Sigmoid colon (tissue), 7 donors: Measurements from ENCODE around the gene COL15A1. TPM values are rescaled to one million over a fixed set of nuclear protein-coding genes. Genes with fewer than 3 reads are reported as not detected.
A peak's percentile ranks its signal among the peaks of the same experiment; 100 is the strongest.

ENCODE experiments used
- DNase-seq: peaks from one replicate; pipeline ENCODE4 v3.0.0-alpha.2; 2019
- H3K27ac ChIP-seq, 4 donors: fragments of 200-600 bp; sonication (generic); one replicate each; pipeline ENCODE4 v1.5.1; 2016 to 2019; ENCODE audit warnings: mild to moderate bottlenecking in 1 of 4
- H3K27me3 ChIP-seq, 3 donors: fragments of 200-600 bp; sonication (generic); one replicate each; pipeline ENCODE4 v1.5.1; 2019; ENCODE audit warnings: mild to moderate bottlenecking in 1 of 3
- H3K36me3 ChIP-seq, 4 donors: fragments of 200-600 bp; sonication (generic); one replicate each; pipeline ENCODE4 v1.5.1; 2016 to 2019
- H3K4me1 ChIP-seq, 4 donors: fragments of 200-600 bp; sonication (generic); one replicate each; pipeline ENCODE4 v1.5.1; 2017 to 2019
- H3K4me3 ChIP-seq, 4 donors: fragments of 200-600 bp; sonication (generic); one replicate each; pipeline ENCODE4 v1.5.1; 2017 to 2019; ENCODE audit warnings: mild to moderate bottlenecking in 2 of 4, moderate library complexity in 1 of 4
- H3K9me3 ChIP-seq, 4 donors: fragments of 200-600 bp in 3 of 4; sonication (generic) in 3 of 4; one replicate each; pipeline versions ENCODE4 v1.5.1 to v1.6.1; 2013 to 2019
- CTCF ChIP-seq, 4 experiments: fragments of 450-650 bp in 3 of 4; fragments of 200-600 bp in 1 of 4; IDR thresholded peaks; one replicate each; pipeline ENCODE4 v1.5.1; 2016 to 2019; ENCODE audit warnings: antibody characterized with exemption in 4 of 4, mild to moderate bottlenecking in 3 of 4, moderate library complexity in 2 of 4
- EP300 ChIP-seq, 4 donors: sonication (generic); formaldehyde crosslinking; IDR thresholded peaks; one replicate each; pipeline ENCODE4 v1.6.1; 2017; ENCODE audit warnings: antibody characterized with exemption in 4 of 4
- POLR2A ChIP-seq, 2 donors: fragments of 450-650 bp; IDR thresholded peaks; one replicate each; pipeline ENCODE4 v1.6.1; 2016; ENCODE audit warnings: antibody characterized with exemption in 2 of 2, mild to moderate bottlenecking in 2 of 2, moderate library complexity in 2 of 2
- POLR2AphosphoS5 ChIP-seq, 4 donors: sonication (generic); formaldehyde crosslinking; IDR thresholded peaks; one replicate each; pipeline ENCODE4 v1.6.1; 2017; ENCODE audit warnings: antibody characterized with exemption in 4 of 4
- WGBS, 2 donors: extraction: QIAGEN DNeasy Blood & Tissue Kit; methylation state at CpG; one replicate each; pipeline ENCODE4 v1.1.7; 2013; 5-methylcytosine and 5-hydroxymethylcytosine counted together
- intact Hi-C: fragments of 100-400 bp; cut with DNase I; formaldehyde crosslinking; loops from one replicate; pipeline ENCODE4 v1.15.1; 2023
- polyA plus RNA-seq, 3 donors: library from polyadenylated mRNA; stranded (reverse); fragments of 200-250 nt; gene quantifications; one replicate each; pipeline ENCODE4 v1.2.3, GENCODE V29; 2013
- total RNA-seq, 4 donors: library from RNA; depleted of rRNA; stranded (reverse); fragments of >200 nt; gene quantifications; one replicate each; pipeline ENCODE4 v1.1.0, GENCODE V29; 2016
- donor health status: healthy with polysubstance abuse.
- donor health status: Bipolar disorder and iron deficiency.
- donor health status: healthy.

COL15A1 gene
- total and polyA plus RNA-seq, 7 donors: under 0.01 to 104 (median 21.4) TPM

- DNase-seq: no peak
- Histone ChIP-seq H3K4me3 (no peak overlapping the region), H3K36me3 (no peaks in the 10 kb centered on the region), H3K4me1 (peaks cover 0 to 26% (median 15%) of the 10 kb centered on the region in 4 donors), H3K27me3 (no peaks in the 10 kb centered on the region), H3K27ac (peak overlapping the region in 3 of 4 donors; percentile 30 to 59 (median 41)), H3K9me3 (no peaks in the 10 kb centered on the region)
- TF ChIP-seq EP300 (IDR thresholded peaks at IDR 0.05) (no peak), POLR2A (IDR thresholded peaks at IDR 0.05) (no peak), CTCF (IDR thresholded peaks at IDR 0.05) (no peak), POLR2AphosphoS5 (IDR thresholded peaks at IDR 0.05) (no peak)
- intact Hi-C loops: loop anchor here (5.0 kb wide), 1 partner anchor 51 kb away; no protein-coding TSS in a partner anchor
- WGBS, 2 donors: 64 to 75% methylated on average over 5 of the region's 5 CpGs
These were observed 25.8 kb upstream of the COL15A1 start for GRCh38 chr9:98917746-98918487.

- Histone ChIP-seq H3K4me3 (no peak overlapping the region), H3K36me3 (no peaks in the 10 kb centered on the region), H3K27me3 (no peaks in the 10 kb centered on the region), H3K9me3 (no peaks in the 10 kb centered on the region), H3K4me1 (peaks cover 0 to 19% (median 13%) of the 10 kb centered on the region in 4 donors), H3K27ac (no peak overlapping the region)
- TF ChIP-seq CTCF (IDR thresholded peaks at IDR 0.05) (no peak), POLR2A (IDR thresholded peaks at IDR 0.05) (no peak), EP300 (IDR thresholded peaks at IDR 0.05) (no peak), POLR2AphosphoS5 (IDR thresholded peaks at IDR 0.05) (no peak)
- no peak for DNase-seq
- WGBS, 2 donors: 17 to 46% methylated on average over 1 of the region's 1 CpG
- intact Hi-C loops: no loop called here
These were observed 22.0 kb upstream of the COL15A1 start for GRCh38 chr9:98921732-98922131.

DNA sequence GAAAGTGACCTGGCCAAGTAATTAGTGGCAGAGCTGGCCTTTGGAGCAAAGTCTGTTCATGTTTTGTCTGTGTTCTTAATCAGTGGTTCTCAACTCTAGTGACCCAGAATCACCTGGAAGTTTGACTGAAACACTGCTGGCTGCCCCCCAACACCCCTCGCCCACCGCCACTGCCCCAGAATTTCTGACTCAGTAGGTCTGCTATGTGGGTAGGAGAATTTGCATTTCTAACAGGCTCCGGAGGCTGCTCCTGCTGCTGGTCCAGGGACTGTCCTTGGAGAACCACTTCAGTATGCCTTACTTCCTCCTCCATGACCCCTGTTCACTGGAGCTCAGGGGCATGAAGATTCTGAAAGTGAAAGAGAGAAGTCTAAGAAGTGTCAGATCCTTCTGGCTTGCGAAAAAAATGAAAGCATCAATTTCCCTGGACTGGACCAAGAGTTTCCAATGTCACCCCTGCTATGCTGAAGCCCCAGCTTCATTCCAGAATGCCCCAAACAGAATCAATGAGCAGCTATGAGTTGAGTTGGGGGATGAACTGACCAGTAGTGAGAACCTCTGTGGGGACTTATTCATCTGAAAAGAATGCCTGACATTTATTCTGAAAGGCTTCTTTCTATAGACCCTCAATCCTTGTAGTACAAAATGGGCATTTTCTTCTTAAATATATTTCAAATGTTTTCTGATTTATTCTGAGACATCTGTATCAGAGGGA, 20.8 kb upstream of the COL15A1 start:
- Histone ChIP-seq H3K27me3 (no peaks in the 10 kb centered on the region), H3K4me3 (no peak overlapping the region), H3K36me3 (no peaks in the 10 kb centered on the region), H3K4me1 (peaks cover 0 to 8% (median 6%) of the 10 kb centered on the region in 4 donors), H3K9me3 (no peaks in the 10 kb centered on the region), H3K27ac (no peak overlapping the region)
- WGBS, 2 donors: 53 to 73% methylated on average over 4 of the region's 4 CpGs
- TF ChIP-seq POLR2A (IDR thresholded peaks at IDR 0.05) (no peak), EP300 (IDR thresholded peaks at IDR 0.05) (no peak), CTCF (IDR thresholded peaks at IDR 0.05) (no peak), POLR2AphosphoS5 (IDR thresholded peaks at IDR 0.05) (no peak)
- DNase-seq: no peak
- intact Hi-C loops: no loop called here

DNA sequence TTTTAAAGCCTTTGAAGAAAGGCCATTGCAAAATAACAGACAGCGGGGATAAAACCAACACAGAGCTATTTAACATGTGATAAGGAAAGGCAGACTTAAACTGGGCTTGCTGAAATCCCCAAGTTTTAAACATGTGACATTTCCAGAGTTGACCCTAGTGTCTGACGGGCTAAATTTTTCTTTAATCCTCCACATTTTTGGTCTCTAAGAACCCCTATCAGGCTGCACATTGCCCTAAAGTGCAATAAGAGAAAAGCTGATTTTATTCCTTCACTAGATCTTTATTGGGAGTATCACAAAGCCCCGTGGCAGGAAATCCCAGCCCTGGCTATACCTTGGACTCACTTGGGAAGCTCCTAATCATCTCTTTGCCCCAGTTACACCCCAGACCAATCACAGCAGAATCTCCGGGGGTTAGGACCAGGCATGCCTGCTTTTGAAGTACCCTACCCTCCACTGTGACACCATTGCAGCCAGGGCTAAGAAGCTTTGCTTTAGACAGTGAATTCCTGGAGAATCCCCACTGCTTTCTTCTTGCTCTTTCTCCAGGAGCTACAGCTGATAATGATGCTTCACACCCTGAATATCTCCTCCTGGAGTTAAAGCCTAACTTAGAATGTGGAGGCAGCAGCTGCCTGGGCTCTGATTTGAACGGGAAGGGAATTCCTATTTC, 20.1 kb upstream of the COL15A1 start:
- TF ChIP-seq POLR2A (IDR thresholded peaks at IDR 0.05) (no peak), POLR2AphosphoS5 (IDR thresholded peaks at IDR 0.05) (no peak), EP300 (IDR thresholded peaks at IDR 0.05) (no peak), CTCF (IDR thresholded peaks at IDR 0.05) (no peak)
- no peak for DNase-seq
- intact Hi-C loops: no loop called here
- Histone ChIP-seq H3K4me1 (peaks cover 0 to under 1% (median 0%) of the 10 kb centered on the region in 4 donors), H3K36me3 (no peaks in the 10 kb centered on the region), H3K27ac (no peak overlapping the region), H3K4me3 (no peak overlapping the region), H3K27me3 (no peaks in the 10 kb centered on the region), H3K9me3 (no peaks in the 10 kb centered on the region)
- WGBS, 2 donors: 46 to 71% methylated on average over 5 of the region's 5 CpGs
